Activated CD8-positive, alpha-beta T cell treated with anti-CD3 and anti-CD28 coated beads for 36 hours (primary cell): Measurements from ENCODE around the gene FBXO48. TPM values are rescaled to one million over a fixed set of nuclear protein-coding genes. Genes with fewer than 3 reads are reported as not detected.

ENCODE experiments used
- ATAC-seq: fragments of 200-7000 bp; cut with Tn5 transposase; one replicate; pipeline ENCODE4 v1.10.0; 2021; ENCODE audit warnings: mild to moderate bottlenecking, moderate library complexity
- CTCF ChIA-PET: fragments of 350-600 bp; sonication (Branson Sonifier 250); formaldehyde crosslinking; loops from one replicate; lab custom pipeline; 2021; ENCODE audit warnings: antibody characterized with exemption; lab: Charles Lee
- POLR2A ChIA-PET: fragments of 350-600 bp; sonication (Branson Sonifier 250); formaldehyde crosslinking; loops from one replicate; lab custom pipeline; 2021; ENCODE audit warnings: antibody characterized with exemption; lab: Charles Lee
- DNase-seq: peaks from one replicate; pipeline ENCODE4 v3.0.0-alpha.2; 2020
- H3K27ac Mint-ChIP-seq: one replicate; pipeline ENCODE4 v1.8.0; 2021; ENCODE audit warnings: mild to moderate bottlenecking, mixed read lengths
- H3K27me3 Mint-ChIP-seq: one replicate; pipeline ENCODE4 v1.8.0; 2021; ENCODE audit warnings: mixed read lengths
- H3K36me3 Mint-ChIP-seq: one replicate; pipeline ENCODE4 v1.8.0; 2021; ENCODE audit warnings: low read depth, mixed read lengths
- H3K4me1 Mint-ChIP-seq: one replicate; pipeline ENCODE4 v1.8.0; 2021; ENCODE audit warnings: low read depth, mixed read lengths
- H3K4me3 Mint-ChIP-seq: one replicate; pipeline ENCODE4 v1.8.0; 2021; ENCODE audit warnings: mild to moderate bottlenecking, moderate library complexity, mixed read lengths
- H3K9me3 Mint-ChIP-seq: one replicate; pipeline ENCODE4 v1.8.0; 2021; ENCODE audit warnings: mixed read lengths
- CTCF ChIP-seq: fragments of 200-600 bp; IDR thresholded peaks from one replicate; pipeline ENCODE4 v1.8.0; 2022; ENCODE audit warnings: antibody characterized with exemption, mild to moderate bottlenecking
- intact Hi-C: fragments of 100-400 bp; cut with micrococcal nuclease; formaldehyde crosslinking; loops from one replicate; pipeline ENCODE4 v1.10.0; 2022
- total RNA-seq, 2 experiments: library from RNA; stranded (reverse); gene quantifications; one replicate each; pipeline ENCODE4 v1.2.3, GENCODE V29; 2021

Gene FBXO48
- total RNA-seq, 2 experiments from 2014 or later, result 1.3 to 1.4 TPM

- H3K27me3 Mint-ChIP-seq, result no peaks in the 10 kb centered on the region
- CTCF ChIA-PET, result interaction anchor here (0.7 to 2.3 kb wide), 4 partner anchors 13 to 442 kb away, joined by 3 to 8 read pairs (median 4); no protein-coding TSS in a partner anchor
- no peak for TF ChIP-seq CTCF
- no peak overlapping the region for H3K4me3 Mint-ChIP-seq
- no peaks in the 10 kb centered on the region for H3K36me3 Mint-ChIP-seq
- DNase-seq (no peak), ATAC-seq (no peak)
- POLR2A ChIA-PET, result no interaction called here
- no peaks in the 10 kb centered on the region for H3K9me3 Mint-ChIP-seq
- H3K4me1 Mint-ChIP-seq, result peaks cover 8% of the 10 kb centered on the region
- intact Hi-C loops, result loop anchor here (10.0 kb wide), 1 partner anchor 112 kb away; no protein-coding TSS in a partner anchor
- no peak overlapping the region for H3K27ac Mint-ChIP-seq
Measured at GRCh38 chr2:68483011-68483410, 15.9 kb upstream of the FBXO48 start.

- no peak overlapping the region for H3K27ac Mint-ChIP-seq
- intact Hi-C loops, result loop anchor here (10.0 kb wide), 1 partner anchor 112 kb away; no protein-coding TSS in a partner anchor
- TF ChIP-seq CTCF, result no peak
- H3K27me3 Mint-ChIP-seq, result no peaks in the 10 kb centered on the region
- DNase-seq (no peak), ATAC-seq (no peak)
- no peak overlapping the region for H3K4me3 Mint-ChIP-seq
- H3K4me1 Mint-ChIP-seq, result peaks cover 6% of the 10 kb centered on the region
- CTCF ChIA-PET, result interaction anchor here (0.7 to 2.3 kb wide), 6 partner anchors 14 to 461 kb away, joined by 3 to 8 read pairs (median 4); no protein-coding TSS in a partner anchor
- POLR2A ChIA-PET, result no interaction called here
- H3K9me3 Mint-ChIP-seq, result no peaks in the 10 kb centered on the region
- no peaks in the 10 kb centered on the region for H3K36me3 Mint-ChIP-seq
Measured at GRCh38 chr2:68482296-68482820, 15.3 kb upstream of the FBXO48 start.

GRCh38 chr2:68478688-68479087 lies 11.6 kb upstream of the FBXO48 start:
- ChIA-PET CTCF (interaction anchor here (1.2 to 2.0 kb wide), 3 partner anchors 8 to 447 kb away, joined by 3 to 8 read pairs (median 3); no protein-coding TSS in a partner anchor), POLR2A (no interaction called here)
- intact Hi-C loops, result no loop called here
- H3K4me3 Mint-ChIP-seq, result no peak overlapping the region
- DNase-seq (no peak), ATAC-seq (no peak)
- H3K27me3 Mint-ChIP-seq, result no peaks in the 10 kb centered on the region
- no peak overlapping the region for H3K27ac Mint-ChIP-seq
- H3K36me3 Mint-ChIP-seq, result no peaks in the 10 kb centered on the region
- peaks cover 6% of the 10 kb centered on the region for H3K4me1 Mint-ChIP-seq
- TF ChIP-seq CTCF, result no peak
- no peaks in the 10 kb centered on the region for H3K9me3 Mint-ChIP-seq

GRCh38 chr2:68476454-68476853 lies 9.4 kb upstream of the FBXO48 start:
- Mint-ChIP-seq H3K36me3 (no peaks in the 10 kb centered on the region), H3K9me3 (no peaks in the 10 kb centered on the region), H3K4me3 (no peak overlapping the region), H3K4me1 (peaks cover 16% of the 10 kb centered on the region), H3K27ac (no peak overlapping the region), H3K27me3 (no peaks in the 10 kb centered on the region)
- DNase-seq (no peak), ATAC-seq (no peak)
- no peak for TF ChIP-seq CTCF
- CTCF ChIA-PET, result interaction anchor here (2.0 kb wide), 1 partner anchor 13 kb away, joined by 8 read pairs; no protein-coding TSS in a partner anchor
- POLR2A ChIA-PET, result no interaction called here
- intact Hi-C loops, result no loop called here

GRCh38 chr2:68475576-68475975 lies 8.5 kb upstream of the FBXO48 start:
- H3K4me1 Mint-ChIP-seq, result peaks cover 14% of the 10 kb centered on the region
- POLR2A ChIA-PET, result no interaction called here
- CTCF ChIA-PET, result interaction anchor here (1.0 kb wide), 1 partner anchor 10 kb away, joined by 3 read pairs; no protein-coding TSS in a partner anchor
- H3K27me3 Mint-ChIP-seq, result no peaks in the 10 kb centered on the region
- H3K27ac Mint-ChIP-seq, result no peak overlapping the region
- no peaks in the 10 kb centered on the region for H3K36me3 Mint-ChIP-seq
- no peak for TF ChIP-seq CTCF
- ATAC-seq (no peak), DNase-seq (no peak)
- no peak overlapping the region for H3K4me3 Mint-ChIP-seq
- H3K9me3 Mint-ChIP-seq, result no peaks in the 10 kb centered on the region
- intact Hi-C loops, result no loop called here
